ENCODE results near the gene TAS2R38. TPM values are rescaled to one million over a fixed set of nuclear protein-coding genes. Genes with fewer than 3 reads are reported as not detected.

The TAS2R38 gene
- total RNA-seq, 1 experiment from 2014 or later = not detected

GRCh38 chr7:141956084-141956483 lies 17.5 kb downstream of the TAS2R38 start:
- TF ChIP-seq RAD21 (IDR thresholded peaks at IDR 0.05; ENCODE audit: low read depth) (no peak), ZBTB33 (IDR thresholded peaks at IDR 0.05; ENCODE audit: extremely low read depth, insufficient replicate concordance, low read length) (no peak), REST (IDR thresholded peaks at IDR 0.05; ENCODE audit: low read depth) (no peak), CEBPB (IDR thresholded peaks at IDR 0.05; ENCODE audit: low read depth) (no peak), JUND (IDR thresholded peaks at IDR 0.05) (no peak), SRF (IDR thresholded peaks at IDR 0.05; ENCODE audit: low read depth) (no peak), POLR2A (IDR thresholded peaks at IDR 0.05; ENCODE audit: borderline replicate concordance, extremely low read depth, insufficient read depth, insufficient read length) (no peak), YY1 (IDR thresholded peaks at IDR 0.05; ENCODE audit: extremely low read depth, insufficient replicate concordance, low read depth, low read length) (no peak), EZH2phosphoT487 (IDR thresholded peaks at IDR 0.05; ENCODE audit: borderline replicate concordance) (no peak)
- no peaks in the 10 kb centered on the region for H3K36me3 ChIP-seq (ENCODE audit: control insufficient read depth in 1 of 2, insufficient read depth in 2 of 2, low read length in 2 of 2)
- H2AFZ ChIP-seq (ENCODE audit: low read depth, low read length, poor library complexity, severe bottlenecking) = no peak overlapping the region
- ATAC-seq = no peak
- BruUV-seq (replicated peaks) = no TSS peak
- H3K4me1 ChIP-seq (ENCODE audit: control insufficient read depth in 1 of 2, insufficient read depth in 2 of 2, low read length in 2 of 2) = no peaks in the 10 kb centered on the region
- H3K9me3 ChIP-seq (ENCODE audit: control insufficient read depth in 1 of 2, insufficient read depth in 1 of 2, low read depth in 1 of 2, low read length in 2 of 2) = no peaks in the 10 kb centered on the region
- no peaks in the 10 kb centered on the region for H4K20me1 ChIP-seq (ENCODE audit: insufficient read depth)
- no peak overlapping the region for H3K4me2 ChIP-seq (ENCODE audit: low read length)
- no peak overlapping the region for H3K9ac ChIP-seq (ENCODE audit: low read length)
- H3K9me2 ChIP-seq (ENCODE audit: insufficient read depth) = no peaks in the 10 kb centered on the region
- H3K27me3 ChIP-seq (ENCODE audit: insufficient read depth, low read length) = no peaks in the 10 kb centered on the region
- DNase-seq (ENCODE audit: low read depth, low spot score) = no peak
- ChIA-PET POLR2A (no interaction called here), RAD21 (ENCODE audit: low non-redundant PET in 1 of 2, low total read pairs in 2 of 2, uncharacterized antibody in 2 of 2, unreplicated experiment in 2 of 2) (no interaction called here), CTCF (no interaction called here)
- intact Hi-C loops (cut with micrococcal nuclease) = no loop called here
- H3K4me3 ChIP-seq (replicated peaks in 1 of 2; ENCODE audit: low read depth in 1 of 2, low read length in 2 of 2) = no peak overlapping the region
- no peaks in the 10 kb centered on the region for H3K79me2 ChIP-seq (ENCODE audit: insufficient read depth, low read length)
- no peak overlapping the region for H3K27ac ChIP-seq (ENCODE audit: low read depth, low read length)

Measured in HCT116 (cell line).